Trophoblast cell (in vitro differentiated cells and primary cell): Measurements from ENCODE around the gene AFDN.
A peak's percentile ranks its signal among the peaks of the same experiment; 100 is the strongest.

Experiments used
- DNase-seq, 2 donors: peaks; one replicate each; pipeline ENCODE4 v3.0.0-alpha.2; 2016
- H2AFZ ChIP-seq: 2 replicates; pipeline ENCODE4 v1.6.1; 2013; ENCODE audit warnings: low read length, moderate library complexity, mild to moderate bottlenecking; ENCODE audit not compliant: insufficient read depth, poor library complexity
- H2AK5ac ChIP-seq: 2 replicates; pipeline ENCODE4 v1.6.1; 2013; ENCODE audit warnings: mild to moderate bottlenecking, low read length
- H2BK120ac ChIP-seq: 2 replicates; pipeline ENCODE4 v1.6.1; 2013; ENCODE audit warnings: low read length, mild to moderate bottlenecking, moderate library complexity; ENCODE audit not compliant: insufficient read depth, poor library complexity
- H2BK12ac ChIP-seq: 2 replicates; pipeline ENCODE4 v1.6.1; 2013; ENCODE audit warnings: mild to moderate bottlenecking, low read length, moderate library complexity
- H2BK5ac ChIP-seq: 2 replicates; pipeline ENCODE4 v1.6.1; 2013; ENCODE audit warnings: low read length, low read depth, moderate library complexity, mild to moderate bottlenecking; ENCODE audit not compliant: poor library complexity
- H3K14ac ChIP-seq: 2 replicates; pipeline ENCODE4 v1.6.1; 2013; ENCODE audit warnings: mild to moderate bottlenecking, low read length
- H3K18ac ChIP-seq: 2 replicates; pipeline ENCODE4 v1.6.1; 2013; ENCODE audit warnings: mild to moderate bottlenecking, low read length
- H3K23ac ChIP-seq: 2 replicates; pipeline ENCODE4 v1.6.1; 2013; ENCODE audit warnings: low read length
- H3K27ac ChIP-seq: 2 replicates; pipeline ENCODE4 v1.5.1; 2013; ENCODE audit warnings: low read depth, mild to moderate bottlenecking, inconsistent platforms, low read length, moderate library complexity
- H3K27me3 ChIP-seq: 2 replicates; pipeline ENCODE4 v1.6.1; 2013; ENCODE audit warnings: inconsistent platforms, mild to moderate bottlenecking, low read length, moderate library complexity; ENCODE audit not compliant: insufficient read depth
- H3K36me3 ChIP-seq, 2 experiments: 1 replicate in 1 of 2; 2 replicates in 1 of 2; pipeline ENCODE4 v1.6.1; 2013; ENCODE audit warnings: low read length in 2 of 2, mild to moderate bottlenecking in 2 of 2, moderate library complexity in 1 of 2; ENCODE audit not compliant: insufficient read depth in 2 of 2, control insufficient read depth in 1 of 2
- H3K4ac ChIP-seq: 2 replicates; pipeline ENCODE4 v1.6.1; 2013; ENCODE audit warnings: low read depth, mild to moderate bottlenecking, low read length, moderate library complexity
- H3K4me1 ChIP-seq, 2 experiments: 1 replicate in 1 of 2; 2 replicates in 1 of 2; pipeline ENCODE4 v1.6.1; 2013; ENCODE audit warnings: low read length in 2 of 2, mild to moderate bottlenecking in 2 of 2, moderate library complexity in 1 of 2; ENCODE audit not compliant: insufficient read depth in 2 of 2, control insufficient read depth in 1 of 2
- H3K4me2 ChIP-seq: 2 replicates; pipeline ENCODE4 v1.6.1; 2013; ENCODE audit warnings: inconsistent platforms, mild to moderate bottlenecking, low read length, moderate library complexity
- H3K4me3 ChIP-seq: 2 replicates; pipeline ENCODE4 v1.5.1; 2013; ENCODE audit warnings: mild to moderate bottlenecking, low read depth, low read length, inconsistent platforms
- H3K79me1 ChIP-seq: one replicate; pipeline ENCODE4 v1.6.1; 2013; ENCODE audit warnings: low read length
- H3K79me2 ChIP-seq: 2 replicates; pipeline ENCODE4 v1.6.1; 2013; ENCODE audit warnings: low read length, mild to moderate bottlenecking; ENCODE audit not compliant: control insufficient read depth, insufficient read depth, poor library complexity
- H3K9ac ChIP-seq: 2 replicates; pipeline ENCODE4 v1.6.1; 2013; ENCODE audit warnings: mild to moderate bottlenecking, low read length
- H3K9me3 ChIP-seq: 2 replicates; pipeline ENCODE4 v1.6.1; 2013; ENCODE audit warnings: low read depth, mild to moderate bottlenecking, control low read depth, inconsistent platforms, low read length; ENCODE audit not compliant: insufficient read depth
- H4K12ac ChIP-seq: 2 replicates; pipeline ENCODE4 v1.6.1; 2013; ENCODE audit warnings: low read depth, mild to moderate bottlenecking, low read length, moderate library complexity
- H4K8ac ChIP-seq: 2 replicates; pipeline ENCODE4 v1.6.1; 2013; ENCODE audit warnings: low read depth, mild to moderate bottlenecking, low read length, moderate library complexity
- H4K91ac ChIP-seq: one replicate; pipeline ENCODE4 v1.6.1; 2013; ENCODE audit warnings: low read depth, mild to moderate bottlenecking, low read length, moderate library complexity
- WGBS: extraction: QIAGEN DNeasy Blood & Tissue Kit; methylation state at CpG from one replicate; pipeline ENCODE4 v1.1.7; 2013; ENCODE audit warnings: missing lambda C conversion rate; ENCODE audit not compliant: insufficient read length, insufficient coverage; ENCODE audit errors: extremely low coverage; 5-methylcytosine and 5-hydroxymethylcytosine counted together

The AFDN gene

DNA sequence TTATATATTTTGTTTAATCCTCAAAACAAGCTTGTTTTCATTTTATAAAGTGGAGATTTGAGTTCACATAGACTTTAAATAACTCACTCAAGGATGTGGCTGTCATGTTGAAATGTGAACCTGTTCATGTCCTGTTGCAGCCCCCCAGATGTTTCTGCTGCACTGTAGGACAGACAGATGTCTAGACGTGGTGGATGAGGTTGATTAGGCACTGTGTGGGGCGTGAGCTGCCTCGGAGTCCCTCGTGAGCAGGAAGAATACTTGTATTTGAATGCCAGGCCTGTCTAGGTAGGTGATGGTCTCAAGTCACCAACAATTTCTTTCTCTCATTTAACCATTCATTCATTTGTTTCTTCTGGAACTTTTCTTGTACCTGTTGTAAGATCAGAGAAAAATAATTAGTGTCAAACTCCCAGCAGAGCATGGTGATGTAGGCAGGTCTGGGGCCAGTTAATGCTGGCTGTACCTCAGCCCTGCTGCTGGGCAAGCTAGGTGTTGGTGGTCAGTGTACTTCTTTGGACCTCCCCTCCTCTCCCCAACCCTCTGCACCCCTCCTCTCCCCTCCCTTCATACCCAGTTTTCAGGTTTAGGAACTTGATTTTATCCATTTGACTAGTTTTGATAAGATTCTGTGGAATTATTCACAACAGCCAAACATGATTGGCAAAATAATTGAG lies 34.0 kb downstream of the AFDN start:
- H3K23ac ChIP-seq = no peak overlapping the region
- peaks cover 2% of the 10 kb centered on the region for H3K79me1 ChIP-seq
- H4K12ac ChIP-seq = no peak overlapping the region
- peak overlapping the region; percentile 35 for H3K4me2 ChIP-seq
- H3K4me1 ChIP-seq = peaks cover 6 to 8% of the 10 kb centered on the region in 2 experiments
- H3K18ac ChIP-seq = no peak overlapping the region
- no peak overlapping the region for H2BK12ac ChIP-seq
- H3K9me3 ChIP-seq = no peaks in the 10 kb centered on the region
- H3K27ac ChIP-seq = peak overlapping the region; percentile 76
- no peak for DNase-seq
- peak overlapping the region; percentile 28 for H3K9ac ChIP-seq
- no peak overlapping the region for H3K14ac ChIP-seq
- H3K4ac ChIP-seq = peak overlapping the region; percentile 95
- no peak overlapping the region for H2BK5ac ChIP-seq
- H4K91ac ChIP-seq = no peak overlapping the region
- H3K27me3 ChIP-seq = no peaks in the 10 kb centered on the region
- no peak overlapping the region for H2AFZ ChIP-seq
- no peak overlapping the region for H2AK5ac ChIP-seq
- peaks cover 0 to 1% of the 10 kb centered on the region in 2 experiments for H3K36me3 ChIP-seq
- peaks cover 4% of the 10 kb centered on the region for H3K79me2 ChIP-seq
- H2BK120ac ChIP-seq = no peak overlapping the region
- H3K4me3 ChIP-seq = no peak overlapping the region
- no CpG with 5 or more reads among the region's 4 CpGs for WGBS
- no peak overlapping the region for H4K8ac ChIP-seq

DNA sequence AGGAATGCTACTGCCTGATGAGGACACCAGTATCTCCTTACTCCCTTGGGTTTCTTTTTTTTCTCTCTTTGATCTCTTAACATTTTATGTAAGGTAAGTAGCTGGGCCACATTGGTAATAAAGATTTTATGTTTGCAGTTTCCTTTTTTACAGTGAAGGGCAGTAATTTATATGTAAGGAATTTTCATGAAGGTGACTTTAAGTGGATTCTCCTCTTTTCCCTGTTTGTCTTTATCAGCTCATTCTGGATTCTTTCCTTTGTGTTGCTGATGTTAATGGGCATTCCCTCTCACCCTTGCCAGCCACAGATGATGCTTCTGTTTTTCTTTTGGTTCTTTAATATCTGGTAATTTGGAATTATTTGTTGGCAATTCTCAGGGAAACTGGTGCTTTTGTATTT lies 34.7 kb downstream of the AFDN start:
- peaks cover 2% of the 10 kb centered on the region for H3K79me1 ChIP-seq
- H3K36me3 ChIP-seq = peaks cover 0 to 1% of the 10 kb centered on the region in 2 experiments
- DNase-seq = no peak
- peak overlapping the region; percentile 86 for H3K4ac ChIP-seq
- H3K9me3 ChIP-seq = no peaks in the 10 kb centered on the region
- H3K79me2 ChIP-seq = peaks cover 4% of the 10 kb centered on the region
- no peak overlapping the region for H2AFZ ChIP-seq
- H2BK5ac ChIP-seq = no peak overlapping the region
- no peak overlapping the region for H3K4me3 ChIP-seq
- no peak overlapping the region for H2AK5ac ChIP-seq
- no peak overlapping the region for H4K91ac ChIP-seq
- no peak overlapping the region for H4K8ac ChIP-seq
- no peak overlapping the region for H3K23ac ChIP-seq
- H3K14ac ChIP-seq = no peak overlapping the region
- H2BK120ac ChIP-seq = no peak overlapping the region
- H3K18ac ChIP-seq = no peak overlapping the region
- no peak overlapping the region for H3K9ac ChIP-seq
- peaks cover 7 to 11% of the 10 kb centered on the region in 2 experiments for H3K4me1 ChIP-seq
- no peak overlapping the region for H3K4me2 ChIP-seq
- H3K27ac ChIP-seq = no peak overlapping the region
- no peak overlapping the region for H2BK12ac ChIP-seq
- no peaks in the 10 kb centered on the region for H3K27me3 ChIP-seq
- no peak overlapping the region for H4K12ac ChIP-seq

DNA sequence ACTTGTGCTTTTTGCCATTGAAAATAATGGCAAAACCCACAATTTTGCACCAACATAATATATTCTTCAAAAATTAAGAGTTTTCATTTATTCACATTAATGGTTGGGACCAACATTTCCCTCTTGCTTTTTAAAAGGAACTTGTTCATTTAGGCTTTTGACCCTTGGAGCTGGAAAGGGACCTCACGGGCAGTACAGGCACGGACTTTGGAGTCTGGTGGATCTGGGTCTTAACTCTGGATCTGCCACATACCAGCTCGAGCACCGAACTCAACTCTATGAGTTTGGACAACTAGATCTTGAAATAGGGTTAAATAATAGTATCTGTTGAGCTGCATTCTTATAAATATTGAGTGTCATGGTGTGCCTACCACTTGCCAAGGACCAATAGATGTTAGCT lies 37.2 kb downstream of the AFDN start:
- no peak overlapping the region for H3K9ac ChIP-seq
- H3K4me2 ChIP-seq = no peak overlapping the region
- no peak overlapping the region for H4K8ac ChIP-seq
- H3K18ac ChIP-seq = no peak overlapping the region
- H2AFZ ChIP-seq = no peak overlapping the region
- no peak overlapping the region for H3K14ac ChIP-seq
- no peaks in the 10 kb centered on the region for H3K27me3 ChIP-seq
- H3K23ac ChIP-seq = no peak overlapping the region
- no peak overlapping the region for H4K91ac ChIP-seq
- no peaks in the 10 kb centered on the region for H3K9me3 ChIP-seq
- no CpG with 5 or more reads among the region's 4 CpGs for WGBS
- no peak for DNase-seq
- peaks cover 10 to 13% of the 10 kb centered on the region in 2 experiments for H3K4me1 ChIP-seq
- peaks cover 6 to 7% of the 10 kb centered on the region in 2 experiments for H3K36me3 ChIP-seq
- no peak overlapping the region for H2BK12ac ChIP-seq
- no peak overlapping the region for H3K4me3 ChIP-seq
- H4K12ac ChIP-seq = no peak overlapping the region
- peaks cover 6% of the 10 kb centered on the region for H3K79me2 ChIP-seq
- no peak overlapping the region for H2BK5ac ChIP-seq
- H3K27ac ChIP-seq = no peak overlapping the region
- no peak overlapping the region for H2BK120ac ChIP-seq
- no peak overlapping the region for H2AK5ac ChIP-seq
- H3K4ac ChIP-seq = peak overlapping the region; percentile 96
- peaks cover 2% of the 10 kb centered on the region for H3K79me1 ChIP-seq

DNA sequence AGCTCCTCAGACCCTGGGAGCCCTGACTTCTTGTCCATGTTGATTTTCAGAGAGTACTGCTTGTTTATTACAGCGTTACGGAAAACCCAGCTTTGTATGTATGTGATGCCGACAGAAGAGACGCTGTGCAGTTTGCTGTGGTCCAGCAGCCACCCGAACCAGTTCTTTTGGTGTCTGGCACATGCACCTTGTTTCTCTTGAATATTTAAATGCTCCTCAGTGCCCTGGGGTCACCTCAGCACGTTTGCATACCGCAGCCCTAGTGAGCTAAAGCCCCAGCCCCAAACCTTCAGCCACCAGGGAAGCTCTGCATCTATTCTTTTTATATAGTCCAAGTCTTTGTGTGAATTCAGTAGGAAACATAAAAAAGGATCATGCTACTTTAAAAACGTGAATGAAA lies 39.9 kb downstream of the AFDN start:
- Histone ChIP-seq H3K79me1 (peaks cover 2% of the 10 kb centered on the region), H3K4ac (no peak overlapping the region), H4K91ac (no peak overlapping the region), H4K8ac (no peak overlapping the region), H3K23ac (no peak overlapping the region), H3K27ac (no peak overlapping the region), H3K14ac (peak overlapping the region; percentile 55), H3K4me1 (peaks cover 5 to 7% of the 10 kb centered on the region in 2 experiments), H3K4me2 (no peak overlapping the region), H3K9me3 (no peaks in the 10 kb centered on the region), H2BK5ac (no peak overlapping the region), H3K27me3 (no peaks in the 10 kb centered on the region), H3K9ac (no peak overlapping the region), H2AK5ac (no peak overlapping the region), H2AFZ (no peak overlapping the region), H3K79me2 (peaks cover 6% of the 10 kb centered on the region), H3K18ac (no peak overlapping the region), H2BK120ac (no peak overlapping the region), H3K36me3 (peaks cover 12 to 13% of the 10 kb centered on the region in 2 experiments), H2BK12ac (no peak overlapping the region), H4K12ac (no peak overlapping the region), H3K4me3 (no peak overlapping the region)
- no peak for DNase-seq
- WGBS = no CpG with 5 or more reads among the region's 8 CpGs
